ENCODE measurements around the gene TRAPPC12.

TRAPPC12 gene

GRCh38 chr2:3527886-3528785 is 148.6 kb downstream of the TRAPPC12 start:
- H3K9me3 ChIP-seq (ENCODE audit: insufficient read depth, low read length) = no peaks in the 10 kb centered on the region
- H3K27me3 ChIP-seq (ENCODE audit: low read length) = no peaks in the 10 kb centered on the region
- H3K4me3 ChIP-seq (ENCODE audit: insufficient read depth, low read length, poor library complexity, severe bottlenecking) = no peak overlapping the region
- H3K9ac ChIP-seq (ENCODE audit: low read length) = no peak overlapping the region
- no peaks in the 10 kb centered on the region for H4K20me1 ChIP-seq (ENCODE audit: low read depth, low read length)
- no peak overlapping the region for H3K27ac ChIP-seq (ENCODE audit: low read depth, low read length)
- no peaks in the 10 kb centered on the region for H3K9me2 ChIP-seq (replicated peaks; ENCODE audit: insufficient read depth, low read length)
- H3K36me3 ChIP-seq (ENCODE audit: low read length) = no peaks in the 10 kb centered on the region
- H3K4me2 ChIP-seq (ENCODE audit: low read depth, low read length, poor library complexity, severe bottlenecking) = no peak overlapping the region
- peaks cover 3% of the 10 kb centered on the region; the same call in 1 of the 2 replicates for H3F3A ChIP-seq (ENCODE audit: insufficient read depth)
- no peak for TF ChIP-seq CTCF (IDR thresholded peaks at IDR 0.05; ENCODE audit: insufficient read depth, low read length, poor library complexity, severe bottlenecking)
- TF ChIP-seq EZH2phosphoT487 (conservative IDR thresholded peaks at IDR 0.05; ENCODE audit: low read length) = no peak
- no peak overlapping the region for H2AFZ ChIP-seq (ENCODE audit: low read depth, low read length, severe bottlenecking)
- no peaks in the 10 kb centered on the region for H3K79me2 ChIP-seq (ENCODE audit: insufficient read depth, low read length)

Data from SU-DHL-6 (cell line).